H1 (cell line): Measurements from ENCODE around the gene WNK2. TPM values are rescaled to one million over a fixed set of nuclear protein-coding genes. Genes with fewer than 3 reads are reported as not detected.

Source experiments
- CTCF ChIA-PET: fragments of 300-600 bp; sonication (Branson Sonifier 250); formaldehyde crosslinking; loops from one replicate; lab custom pipeline; 2021; ENCODE audit not compliant: partially characterized antibody; lab: Charles Lee
- POLR2A ChIA-PET: fragments of 300-600 bp; sonication (Branson Sonifier 250); formaldehyde crosslinking; loops from one replicate; lab custom pipeline; 2021; ENCODE audit warnings: inconsistent platforms; ENCODE audit not compliant: partially characterized antibody; lab: Charles Lee
- DNase-seq, 2 experiments: peaks; one replicate each; pipeline versions ENCODE4 v3.0.0 to v3.0.0-alpha.2; 2010 to 2022; ENCODE audit warnings: low spot score in 2 of 2, low read depth in 1 of 2, mixed read lengths in 1 of 2
- FAIRE-seq: peaks from 2 replicates; lab custom pipeline; 2011; peaks lifted over from hg19 to GRCh38; lab: Jason Lieb, UNC
- H2AFZ ChIP-seq: 2 replicates; pipeline ENCODE4 v1.8.1; 2012; ENCODE audit warnings: low read length, inconsistent platforms
- H2AK5ac ChIP-seq: 2 replicates; pipeline ENCODE4 v1.6.1; 2013; ENCODE audit warnings: low read depth, low read length
- H2BK120ac ChIP-seq: replicated peaks from 2 replicates; pipeline ENCODE3; 2013; ENCODE audit warnings: low read depth, low read length, inconsistent platforms
- H2BK12ac ChIP-seq: 2 replicates; pipeline ENCODE4 v1.6.1; 2013; ENCODE audit warnings: low read depth, low read length
- H2BK15ac ChIP-seq: 2 replicates; pipeline ENCODE4 v1.6.1; 2013; ENCODE audit warnings: low read length
- H2BK20ac ChIP-seq: 2 replicates; pipeline ENCODE4 v1.6.1; 2013; ENCODE audit warnings: low read length
- H2BK5ac ChIP-seq: 2 replicates; pipeline ENCODE4 v1.6.1; 2013; ENCODE audit warnings: low read depth, low read length
- H3K14ac ChIP-seq: 2 replicates; pipeline ENCODE4 v1.6.1; 2013; ENCODE audit warnings: inconsistent platforms; ENCODE audit not compliant: insufficient read length
- H3K18ac ChIP-seq: 2 replicates; pipeline ENCODE4 v1.6.1; 2013; ENCODE audit warnings: low read length; ENCODE audit errors: extremely low read depth
- H3K23ac ChIP-seq: 2 replicates; pipeline ENCODE4 v1.6.1; 2013; ENCODE audit warnings: inconsistent platforms; ENCODE audit not compliant: insufficient read length
- H3K23me2 ChIP-seq: 2 replicates; pipeline ENCODE4 v1.6.1; 2013; ENCODE audit warnings: low read depth, low read length
- H3K27ac ChIP-seq: 2 replicates; pipeline ENCODE4 v1.6.1; 2011; ENCODE audit warnings: low read depth, low read length, inconsistent platforms
- H3K27me3 ChIP-seq, 4 experiments: replicated peaks in 1 of 4; 1 replicate in 1 of 4; 2 replicates in 3 of 4; pipeline versions ENCODE4 v1.6.1 to v1.8.1; 2011 to 2013; ENCODE audit warnings: low read length in 3 of 4, mild to moderate bottlenecking in 3 of 4, inconsistent platforms in 2 of 4, mixed read lengths in 2 of 4, moderate library complexity in 1 of 4; ENCODE audit not compliant: control insufficient read depth in 3 of 4, insufficient read depth in 3 of 4; ENCODE audit errors: extremely low read depth in 1 of 4
- H3K36me3 ChIP-seq, 4 experiments: 2 replicates each; pipeline versions ENCODE4 v1.6.1 to v1.8.1; 2011 to 2013; ENCODE audit warnings: mild to moderate bottlenecking in 4 of 4, low read length in 3 of 4, moderate library complexity in 2 of 4, control low read depth in 1 of 4, inconsistent platforms in 1 of 4; ENCODE audit not compliant: insufficient read depth in 4 of 4, control insufficient read depth in 2 of 4
- H3K4ac ChIP-seq: replicated peaks from 2 replicates; pipeline ENCODE3; 2013; ENCODE audit warnings: low read length, low read depth, mixed read lengths, inconsistent platforms; ENCODE audit not compliant: insufficient read length
- H3K4me1 ChIP-seq, 4 experiments: replicated peaks in 1 of 4; 1 replicate in 1 of 4; 2 replicates in 3 of 4; pipeline versions ENCODE4 v1.6.1 to v1.8.1; 2011 to 2013; ENCODE audit warnings: low read length in 3 of 4, inconsistent platforms in 2 of 4, mixed read lengths in 1 of 4; ENCODE audit not compliant: insufficient read depth in 4 of 4, control insufficient read depth in 3 of 4
- H3K4me2 ChIP-seq, 2 experiments: 2 replicates each; pipeline versions ENCODE4 v1.6.1 to v1.8.1; 2011 to 2013; ENCODE audit warnings: low read depth in 2 of 2, low read length in 2 of 2, control low read depth in 1 of 2, inconsistent platforms in 1 of 2, mild to moderate bottlenecking in 1 of 2; ENCODE audit not compliant: insufficient read depth in 1 of 2
- H3K4me3 ChIP-seq, 4 experiments: fragments of 200-600, 300-600 bp in 1 of 4; sonication (generic), shearing (Covaris generic), sonication (Bioruptor Twin) in 1 of 4; 2 replicates each; pipeline versions ENCODE4 v1.5.1 to v1.8.1; 2011 to 2016; ENCODE audit warnings: low read length in 4 of 4, low read depth in 3 of 4, control low read depth in 2 of 4, inconsistent platforms in 2 of 4, mild to moderate bottlenecking in 2 of 4, mixed read lengths in 1 of 4, moderate library complexity in 1 of 4; ENCODE audit not compliant: insufficient read depth in 2 of 4; ENCODE audit errors: extremely low read depth in 1 of 4
- H3K56ac ChIP-seq: replicated peaks from 2 replicates; pipeline ENCODE3; 2013; ENCODE audit warnings: low read depth, mild to moderate bottlenecking, mixed read lengths, low read length, inconsistent platforms; ENCODE audit not compliant: insufficient read length
- H3K79me1 ChIP-seq: 2 replicates; pipeline ENCODE4 v1.6.1; 2013; ENCODE audit warnings: low read depth, low read length, control low read depth
- H3K79me2 ChIP-seq, 2 experiments: 2 replicates each; pipeline versions ENCODE4 v1.6.1 to v1.8.1; 2012 to 2013; ENCODE audit warnings: low read length in 2 of 2, mild to moderate bottlenecking in 2 of 2, inconsistent platforms in 1 of 2; ENCODE audit not compliant: insufficient read depth in 2 of 2, control insufficient read depth in 1 of 2
- H3K9ac ChIP-seq, 4 experiments: replicated peaks in 1 of 4; 1 replicate in 1 of 4; 2 replicates in 3 of 4; pipeline versions ENCODE4 v1.6.1 to v1.8.1; 2011 to 2013; ENCODE audit warnings: low read depth in 3 of 4, low read length in 3 of 4, control low read depth in 2 of 4, mild to moderate bottlenecking in 2 of 4, moderate library complexity in 2 of 4, inconsistent platforms in 1 of 4; ENCODE audit errors: extremely low read depth in 1 of 4
- H3K9me3 ChIP-seq, 2 experiments: 2 replicates each; pipeline versions ENCODE4 v1.6.1 to v1.8.1; 2012 to 2013; ENCODE audit warnings: mild to moderate bottlenecking in 2 of 2, moderate library complexity in 2 of 2, control low read depth in 1 of 2, inconsistent platforms in 1 of 2, low read depth in 1 of 2, low read length in 1 of 2, mixed read lengths in 1 of 2; ENCODE audit not compliant: insufficient read depth in 2 of 2
- H4K20me1 ChIP-seq, 2 experiments: replicated peaks in 1 of 2; 2 replicates each; pipeline versions ENCODE3 to v1.8.1; 2011 to 2013; ENCODE audit warnings: inconsistent platforms in 2 of 2, low read length in 2 of 2, mild to moderate bottlenecking in 1 of 2; ENCODE audit not compliant: insufficient read depth in 2 of 2, control insufficient read depth in 1 of 2
- H4K5ac ChIP-seq: 2 replicates; pipeline ENCODE4 v1.6.1; 2013; ENCODE audit warnings: low read length, low read depth, mixed read lengths, inconsistent platforms; ENCODE audit not compliant: insufficient read length
- H4K8ac ChIP-seq: 2 replicates; pipeline ENCODE4 v1.8.0; 2013; ENCODE audit warnings: mild to moderate bottlenecking, moderate library complexity, low read length, inconsistent platforms; ENCODE audit not compliant: insufficient read depth; ENCODE audit errors: extremely low read depth
- H4K91ac ChIP-seq: replicated peaks from 2 replicates; pipeline ENCODE3; 2013; ENCODE audit warnings: low read length, mixed read lengths, inconsistent platforms; ENCODE audit not compliant: insufficient read length
- ASH2L ChIP-seq: fragments of 200-600, 300-600 bp; sonication (generic); IDR thresholded peaks from one replicate; pipeline ENCODE4 v1.7.1; 2017; ENCODE audit warnings: low read length
- HDAC6 ChIP-seq: IDR thresholded peaks from one replicate; pipeline ENCODE4 v1.7.1; 2012; ENCODE audit warnings: low read depth, mild to moderate bottlenecking, inconsistent platforms, low read length, moderate library complexity
- KDM4A ChIP-seq: IDR thresholded peaks from one replicate; pipeline ENCODE4 v1.7.1; 2012; ENCODE audit warnings: low read depth, mild to moderate bottlenecking, moderate library complexity, low read length, inconsistent platforms; ENCODE audit not compliant: severe bottlenecking
- SIN3A ChIP-seq, 2 experiments: IDR thresholded peaks in 1 of 2; conservative IDR thresholded peaks in 1 of 2; 2 replicates each; pipeline ENCODE4 v1.6.1; 2011 to 2012; ENCODE audit warnings: low read length in 2 of 2, improper control_type of control experiment in 1 of 2, low read depth in 1 of 2, mild to moderate bottlenecking in 1 of 2
- TAF1 ChIP-seq: IDR thresholded peaks from 2 replicates; pipeline ENCODE4 v1.6.1; 2011; ENCODE audit warnings: mild to moderate bottlenecking, low read depth, low read length
- WGBS, 2 experiments: shearing (Covaris generic) in 1 of 2; methylation state at CpG; one replicate each; pipeline versions ENCODE4 v1.1.6 to v1.1.7; 2013 to 2015; ENCODE audit warnings: low lambda C conversion rate in 2 of 2, mixed read lengths in 2 of 2, inconsistent platforms in 1 of 2, low coverage in 1 of 2, missing lambda C conversion rate in 1 of 2; ENCODE audit not compliant: insufficient replicate concordance in 2 of 2, insufficient coverage in 1 of 2, insufficient read length in 1 of 2; ENCODE audit errors: extremely low coverage in 1 of 2, missing lambda C conversion rate in 1 of 2; 5-methylcytosine and 5-hydroxymethylcytosine counted together
- polyA plus RNA-seq, 7 experiments: library from polyadenylated mRNA; depleted of rRNA in 3 of 7; stranded (reverse) in 5 of 7; unstranded in 2 of 7; fragments of >200 nt in 5 of 7; fragments of 200-250 nt in 2 of 7; gene quantifications; 1 replicate in 5 of 7; 2 replicates in 1 of 7; 4 replicates in 1 of 7; pipeline versions ENCODE4 v1.2.1 to v1.2.3, GENCODE V29; 2011 to 2013; ENCODE audit warnings: missing spikeins in 2 of 7, mixed read lengths in 2 of 7
- total RNA-seq: library from RNA; stranded (reverse); fragmentation: NEBNext Ultra II Directional; extraction: Animal tissue kit (Norgen Biotek cat#: 25700); gene quantifications from 2 replicates; pipeline ENCODE4 v1.2.1, GENCODE V29; 2021
- TF ChIP-seq, protein P1 (sequence below): IDR thresholded peaks from 2 replicates; pipeline ENCODE4 v1.6.1; 2012; ENCODE audit warnings: inconsistent platforms
- TF ChIP-seq, protein P2 (sequence below), 3 experiments: IDR thresholded peaks; 1 replicate in 2 of 3; 2 replicates in 1 of 3; pipeline versions ENCODE4 v1.5.1 to v1.6.1; 2011; ENCODE audit warnings: low read length in 3 of 3, mild to moderate bottlenecking in 3 of 3, inconsistent platforms in 2 of 3, low read depth in 1 of 3, moderate library complexity in 1 of 3; ENCODE audit not compliant: insufficient read depth in 1 of 3; ENCODE audit errors: control extremely low read depth in 1 of 3

The WNK2 gene
- total and polyA plus RNA-seq, 2 of the 8 experiments (the other 6 are each of a cell fraction or from before 2014, with no cell fraction given), result 12.0 to 87.2 TPM

DNA sequence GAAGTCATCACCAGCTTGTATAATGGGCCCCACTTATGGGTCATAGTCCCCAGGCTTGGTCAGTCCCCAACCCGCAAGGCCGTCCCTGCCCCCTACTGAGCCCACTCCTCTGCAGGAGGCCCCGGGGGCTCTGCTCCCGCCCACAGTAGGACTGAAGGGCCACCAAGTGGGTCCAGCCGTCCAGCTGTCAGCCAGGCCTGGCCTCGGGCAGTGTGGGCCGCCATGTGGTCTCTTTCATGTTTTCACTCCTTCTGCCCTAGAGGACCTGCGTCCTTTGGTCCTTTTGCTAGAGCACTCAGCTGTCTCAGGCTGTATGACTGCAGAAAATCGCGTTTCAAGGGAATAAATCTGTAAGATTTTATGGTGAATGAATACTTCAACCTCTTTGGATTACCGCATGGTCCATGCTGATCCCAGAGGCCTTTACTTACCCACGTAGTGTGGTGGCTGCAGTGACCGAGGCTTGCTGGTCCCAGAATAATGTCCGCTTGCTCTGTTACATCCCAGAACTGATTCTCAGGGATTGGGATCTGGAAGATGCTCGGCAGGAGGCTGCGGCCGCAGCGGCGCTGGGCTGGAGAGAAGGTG is 161.8 kb downstream of the WNK2 start:
- Histone ChIP-seq H3K9ac (peak overlapping the region in 1 of 4 experiments; percentile 65; a peak in 1 of 7 replicates), H3K18ac (peak overlapping the region; percentile 93), H2BK5ac (peak overlapping the region; percentile 96; the same call in 1 of the 2 replicates), H4K5ac (peak overlapping the region; percentile 75), H3K56ac (peak overlapping the region; percentile 19), H3K4me3 (peak overlapping the region; percentile 47 to 66 (median 58)), H4K8ac (peak overlapping the region; percentile 39; the same call in 1 of the 2 replicates), H2BK12ac (peak overlapping the region; percentile 92; the same call in 1 of the 2 replicates), H3K36me3 (peaks cover 0 to 3% (median 0%) of the 10 kb centered on the region in 4 experiments; a peak in 1 of 8 replicates), H3K4ac (peak overlapping the region; percentile 94), H3K27me3 (peaks cover 0 to 7% (median 1%) of the 10 kb centered on the region in 4 experiments; a peak in 3 of 7 replicates), H2AFZ (0 out of 2 replicates have a peak overlapping the region, but pooled peaks have one; percentile 2), H3K4me1 (peaks cover 3 to 13% (median 5%) of the 10 kb centered on the region in 4 experiments; a peak in 5 of 7 replicates), H3K23me2 (peaks cover 9% of the 10 kb centered on the region), H3K79me1 (peaks cover 2% of the 10 kb centered on the region; the same call in 1 of the 2 replicates), H4K20me1 (no peaks in the 10 kb centered on the region), H2BK120ac (peak overlapping the region; percentile 79), H3K14ac (no peak overlapping the region), H3K9me3 (no peaks in the 10 kb centered on the region), H2AK5ac (no peak overlapping the region), H3K23ac (no peak overlapping the region), H2BK20ac (peak overlapping the region; percentile 98), H4K91ac (peak overlapping the region; percentile 92), H2BK15ac (no peak overlapping the region), H3K4me2 (peak overlapping the region; percentile 70 to 80), H3K27ac (no peak overlapping the region), H3K79me2 (peaks cover 0 to 58% of the 10 kb centered on the region in 2 experiments; a peak in 3 of 4 replicates)
- CTCF ChIA-PET, result interaction anchor here (1.0 to 1.5 kb wide), 3 partner anchors 34 to 83 kb away, joined by 3 to 5 read pairs (median 5); no protein-coding TSS in a partner anchor
- TF ChIP-seq ASH2L, result no peak
- no peak for TF ChIP-seq HDAC6
- TF ChIP-seq KDM4A, result peak; percentile 26
- TF ChIP-seq TAF1, result no peak
- TF ChIP-seq, protein P1, sequence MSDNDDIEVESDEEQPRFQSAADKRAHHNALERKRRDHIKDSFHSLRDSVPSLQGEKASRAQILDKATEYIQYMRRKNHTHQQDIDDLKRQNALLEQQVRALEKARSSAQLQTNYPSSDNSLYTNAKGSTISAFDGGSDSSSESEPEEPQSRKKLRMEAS, result peak; percentile 52
- TF ChIP-seq, protein P2, sequence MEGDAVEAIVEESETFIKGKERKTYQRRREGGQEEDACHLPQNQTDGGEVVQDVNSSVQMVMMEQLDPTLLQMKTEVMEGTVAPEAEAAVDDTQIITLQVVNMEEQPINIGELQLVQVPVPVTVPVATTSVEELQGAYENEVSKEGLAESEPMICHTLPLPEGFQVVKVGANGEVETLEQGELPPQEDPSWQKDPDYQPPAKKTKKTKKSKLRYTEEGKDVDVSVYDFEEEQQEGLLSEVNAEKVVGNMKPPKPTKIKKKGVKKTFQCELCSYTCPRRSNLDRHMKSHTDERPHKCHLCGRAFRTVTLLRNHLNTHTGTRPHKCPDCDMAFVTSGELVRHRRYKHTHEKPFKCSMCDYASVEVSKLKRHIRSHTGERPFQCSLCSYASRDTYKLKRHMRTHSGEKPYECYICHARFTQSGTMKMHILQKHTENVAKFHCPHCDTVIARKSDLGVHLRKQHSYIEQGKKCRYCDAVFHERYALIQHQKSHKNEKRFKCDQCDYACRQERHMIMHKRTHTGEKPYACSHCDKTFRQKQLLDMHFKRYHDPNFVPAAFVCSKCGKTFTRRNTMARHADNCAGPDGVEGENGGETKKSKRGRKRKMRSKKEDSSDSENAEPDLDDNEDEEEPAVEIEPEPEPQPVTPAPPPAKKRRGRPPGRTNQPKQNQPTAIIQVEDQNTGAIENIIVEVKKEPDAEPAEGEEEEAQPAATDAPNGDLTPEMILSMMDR (IDR thresholded peaks at IDR 0.05; ENCODE audit: control extremely low read depth in 1 of 3, insufficient read depth in 1 of 3, low read depth in 1 of 3, low read length in 3 of 3), result peak in 1 of 3 experiments; percentile 23; a peak in 2 of 4 replicates
- TF ChIP-seq SIN3A (conservative IDR thresholded peaks at IDR 0.05 in 1 of 2, IDR thresholded peaks at IDR 0.05 in 1 of 2; ENCODE audit: low read depth in 1 of 2, low read length in 2 of 2), result 0 out of 4 replicates have a peak, but pooled peaks of 1 of the 2 experiments have one; percentile 66
- no peak for FAIRE-seq
- POLR2A ChIA-PET, result interaction anchor here (0.9 to 3.4 kb wide), 9 partner anchors 8 to 118 kb away, joined by 3 to 12 read pairs (median 5); no protein-coding TSS in a partner anchor
- WGBS, 2 experiments, result 24% methylated on average over 19 of the region's 19 CpGs; no CpG with 5 or more reads in 1 of the 2 experiments
- no peak for DNase-seq
